NT2/D1 (cell line): ENCODE results near the gene GPR18.

ENCODE experiments used
- DNase-seq: peaks from one replicate; pipeline ENCODE4 v3.0.0-alpha.2; 2011; ENCODE audit warnings: low read depth, low spot score
- H3K27me3 ChIP-seq: 2 replicates; pipeline ENCODE4 v1.6.0; 2011; ENCODE audit warnings: mild to moderate bottlenecking; ENCODE audit not compliant: insufficient read length, insufficient read depth
- H3K36me3 ChIP-seq: 2 replicates; pipeline ENCODE4 v1.6.1; 2011; ENCODE audit warnings: mild to moderate bottlenecking, low read length, mixed read lengths; ENCODE audit not compliant: insufficient read depth, insufficient read length
- H3K4me1 ChIP-seq: 2 replicates; pipeline ENCODE4 v1.5.1; 2011; ENCODE audit not compliant: insufficient read depth, insufficient read length
- H3K4me3 ChIP-seq: 2 replicates; pipeline ENCODE4 v1.5.1; 2011; ENCODE audit warnings: low read depth; ENCODE audit not compliant: insufficient read length
- H3K9ac ChIP-seq: 2 replicates; pipeline ENCODE4 v1.6.0; 2011; ENCODE audit warnings: low read depth; ENCODE audit not compliant: insufficient read length
- H3K9me3 ChIP-seq: 2 replicates; pipeline ENCODE4 v1.5.1; 2011; ENCODE audit warnings: mild to moderate bottlenecking, low read length; ENCODE audit not compliant: insufficient read depth
- SUZ12 ChIP-seq: IDR thresholded peaks from 2 replicates; pipeline ENCODE4 v1.6.1; 2011; ENCODE audit not compliant: insufficient read length, insufficient read depth; ENCODE audit errors: extremely low read depth
- YY1 ChIP-seq: IDR thresholded peaks from 2 replicates; pipeline ENCODE4 v1.6.1; 2011; ENCODE audit not compliant: insufficient read length, insufficient read depth
- ZNF274 ChIP-seq: IDR thresholded peaks from 2 replicates; pipeline ENCODE4 v1.6.1; 2011; ENCODE audit warnings: mild to moderate bottlenecking, low read depth, low read length

The GPR18 gene

DNA sequence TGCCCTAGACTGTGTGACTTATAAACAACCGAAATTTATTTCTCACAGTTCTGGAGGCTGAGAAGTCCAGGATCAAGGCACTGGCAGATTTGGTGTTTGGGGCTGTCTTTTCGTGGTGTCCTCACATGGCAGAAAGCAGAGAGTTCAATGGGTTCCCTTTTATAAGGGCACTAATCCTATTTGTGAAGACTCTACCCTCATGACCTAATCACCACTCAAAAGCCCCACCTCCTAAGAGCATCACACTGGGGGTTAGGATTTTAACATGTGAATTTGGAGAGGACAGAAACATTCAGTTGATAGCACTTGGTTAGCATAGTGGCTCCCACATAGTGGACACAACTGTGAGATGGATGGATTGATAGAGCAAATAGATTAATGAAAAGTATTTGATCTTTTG, 21.5 kb upstream of the GPR18 start:
- no peak for TF ChIP-seq ZNF274
- no peak for TF ChIP-seq SUZ12
- TF ChIP-seq YY1, result no peak
- Histone ChIP-seq H3K27me3 (no peaks in the 10 kb centered on the region), H3K36me3 (peaks cover 4% of the 10 kb centered on the region), H3K4me3 (no peak overlapping the region), H3K9ac (no peak overlapping the region), H3K9me3 (no peaks in the 10 kb centered on the region), H3K4me1 (no peaks in the 10 kb centered on the region)
- DNase-seq, result no peak

DNA sequence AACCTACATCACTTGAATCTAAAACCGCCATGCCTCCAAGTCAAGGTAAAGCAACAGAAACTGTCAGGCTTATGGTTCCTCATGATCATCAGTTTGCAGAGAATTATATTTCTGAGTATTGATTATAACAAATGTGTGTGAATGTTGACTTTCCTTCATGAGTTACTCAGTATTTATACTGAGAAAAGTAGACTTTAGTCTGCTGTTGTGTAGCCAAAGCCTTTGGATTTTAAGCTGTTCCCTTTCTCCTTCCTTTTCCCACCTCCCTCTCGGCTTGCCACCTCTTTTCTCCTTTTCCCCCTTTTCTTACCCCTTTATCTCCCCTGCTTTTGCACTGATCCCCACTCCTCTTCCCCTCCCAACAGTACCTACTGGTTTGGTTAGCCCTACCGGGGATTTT, 20.7 kb upstream of the GPR18 start:
- no peak for DNase-seq
- no peak overlapping the region for H3K4me3 ChIP-seq
- no peak overlapping the region for H3K9ac ChIP-seq
- TF ChIP-seq YY1 (no peak), SUZ12 (no peak), ZNF274 (no peak)
- no peaks in the 10 kb centered on the region for H3K4me1 ChIP-seq
- H3K27me3 ChIP-seq, result no peaks in the 10 kb centered on the region
- H3K36me3 ChIP-seq, result peaks cover 4% of the 10 kb centered on the region
- H3K9me3 ChIP-seq, result no peaks in the 10 kb centered on the region

DNA sequence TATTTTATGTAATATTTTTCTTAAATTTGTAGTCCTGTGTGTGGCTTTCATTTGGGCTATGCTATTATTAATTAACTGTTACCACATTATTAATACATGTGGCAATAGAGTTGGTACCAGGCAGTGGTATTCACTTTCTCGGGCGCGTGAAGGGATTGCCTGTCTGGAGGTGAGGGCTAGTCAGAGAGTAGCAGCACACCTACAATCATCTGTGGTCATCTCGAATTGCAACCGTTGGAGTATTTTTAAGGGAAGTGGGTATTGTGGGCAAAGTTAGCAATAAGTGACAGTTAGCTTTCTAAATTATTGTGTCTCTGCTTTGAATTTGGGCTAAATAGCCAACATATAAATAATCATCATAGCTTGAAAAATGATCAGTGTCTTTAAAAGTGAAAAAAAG, 20.0 kb upstream of the GPR18 start:
- DNase-seq, result no peak
- no peaks in the 10 kb centered on the region for H3K4me1 ChIP-seq
- no peak for TF ChIP-seq YY1
- no peak for TF ChIP-seq SUZ12
- TF ChIP-seq ZNF274, result no peak
- H3K36me3 ChIP-seq, result peaks cover 4% of the 10 kb centered on the region
- H3K27me3 ChIP-seq, result no peaks in the 10 kb centered on the region
- H3K4me3 ChIP-seq, result no peak overlapping the region
- H3K9ac ChIP-seq, result no peak overlapping the region
- no peaks in the 10 kb centered on the region for H3K9me3 ChIP-seq

DNA sequence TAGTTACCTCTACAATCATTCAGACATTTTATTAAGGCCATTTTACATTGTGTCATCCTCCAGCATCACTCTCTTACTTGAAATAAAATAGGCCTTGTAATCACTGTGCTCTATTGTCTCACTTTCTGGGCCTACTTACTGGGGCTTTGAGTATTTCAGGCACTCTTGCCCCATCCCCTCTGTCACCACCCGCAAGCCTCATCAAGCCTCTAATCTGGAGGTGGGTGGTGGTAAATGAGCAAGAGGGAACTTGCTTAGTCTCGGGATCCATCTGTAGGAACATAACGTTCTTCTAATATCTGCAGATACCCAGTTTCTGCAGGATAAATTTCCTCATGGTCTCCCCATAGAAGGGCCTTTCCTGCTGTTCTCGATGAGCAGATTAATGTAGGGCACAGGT, 19.4 kb upstream of the GPR18 start:
- Histone ChIP-seq H3K36me3 (peaks cover 4% of the 10 kb centered on the region), H3K4me3 (no peak overlapping the region), H3K9ac (no peak overlapping the region), H3K9me3 (no peaks in the 10 kb centered on the region), H3K4me1 (no peaks in the 10 kb centered on the region), H3K27me3 (no peaks in the 10 kb centered on the region)
- no peak for DNase-seq
- TF ChIP-seq ZNF274 (no peak), SUZ12 (no peak), YY1 (no peak)

DNA sequence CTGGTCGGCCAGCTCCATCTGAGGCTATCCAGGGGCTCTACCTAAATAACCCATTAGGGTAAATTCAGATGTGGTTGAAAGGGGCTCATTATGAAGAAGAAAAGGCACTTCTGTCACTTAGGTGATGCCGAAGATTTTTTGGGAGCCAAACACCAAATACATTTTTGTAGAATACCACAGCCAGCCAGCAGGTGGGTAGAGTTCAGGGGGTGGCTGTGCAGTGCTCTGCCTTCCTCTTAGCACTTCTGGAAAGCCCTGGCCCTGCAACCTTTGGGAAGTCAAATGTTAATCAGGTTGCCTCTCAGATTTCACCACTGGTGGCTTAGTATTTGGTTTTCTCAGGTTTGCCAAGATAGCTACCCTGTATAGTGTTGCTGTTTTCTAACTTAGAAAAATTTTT, 18.5 kb upstream of the GPR18 start:
- H3K9me3 ChIP-seq, result no peaks in the 10 kb centered on the region
- H3K36me3 ChIP-seq, result peaks cover 4% of the 10 kb centered on the region
- H3K27me3 ChIP-seq, result no peaks in the 10 kb centered on the region
- no peaks in the 10 kb centered on the region for H3K4me1 ChIP-seq
- H3K9ac ChIP-seq, result no peak overlapping the region
- DNase-seq, result no peak
- TF ChIP-seq ZNF274, result no peak
- TF ChIP-seq SUZ12, result no peak
- TF ChIP-seq YY1, result no peak
- no peak overlapping the region for H3K4me3 ChIP-seq

DNA sequence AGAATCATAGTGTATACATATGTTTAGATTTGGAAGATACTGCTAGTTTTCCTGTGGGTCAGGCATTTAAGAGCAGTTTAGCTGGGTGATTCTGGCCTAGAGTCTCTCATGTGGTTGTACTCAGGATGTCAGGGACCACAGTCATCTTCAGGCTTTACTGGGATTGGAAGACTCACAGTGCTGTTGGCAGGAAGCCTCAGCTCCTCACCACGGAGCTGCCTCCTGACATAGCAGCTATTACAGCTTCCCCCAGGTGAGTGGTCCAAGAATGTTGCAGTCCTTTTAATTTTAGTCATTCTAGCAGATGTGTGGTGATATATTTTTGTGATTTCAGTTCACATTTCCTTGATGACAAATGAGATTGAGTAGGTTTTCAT, 16.9 kb upstream of the GPR18 start:
- no peak for DNase-seq
- Histone ChIP-seq H3K9ac (no peak overlapping the region), H3K4me3 (no peak overlapping the region), H3K9me3 (no peaks in the 10 kb centered on the region), H3K36me3 (peaks cover 4% of the 10 kb centered on the region), H3K4me1 (no peaks in the 10 kb centered on the region), H3K27me3 (no peaks in the 10 kb centered on the region)
- no peak for TF ChIP-seq ZNF274
- no peak for TF ChIP-seq SUZ12
- no peak for TF ChIP-seq YY1

DNA sequence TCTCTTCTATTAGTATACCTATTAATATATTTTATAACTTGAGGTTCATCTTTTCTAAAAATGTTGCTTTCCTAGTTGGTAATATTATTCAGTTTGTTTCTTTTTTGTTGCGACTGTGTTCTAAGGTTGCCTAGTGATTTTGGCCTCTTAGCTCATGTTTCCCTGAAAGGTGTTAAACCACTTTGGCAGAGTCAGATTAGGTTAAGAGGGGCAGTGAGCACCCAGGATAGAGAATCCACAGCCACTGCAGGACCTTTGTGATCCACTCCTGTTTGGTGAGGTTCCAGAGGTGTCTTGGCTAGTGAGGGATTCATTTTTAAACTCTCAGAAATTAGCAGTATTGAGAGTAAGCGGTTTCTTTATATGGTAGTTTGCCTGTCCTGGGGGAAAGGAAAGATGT, 14.9 kb upstream of the GPR18 start:
- Histone ChIP-seq H3K36me3 (peaks cover 4% of the 10 kb centered on the region), H3K9me3 (no peaks in the 10 kb centered on the region), H3K4me1 (no peaks in the 10 kb centered on the region), H3K9ac (no peak overlapping the region), H3K4me3 (no peak overlapping the region), H3K27me3 (no peaks in the 10 kb centered on the region)
- DNase-seq, result no peak
- no peak for TF ChIP-seq ZNF274

DNA sequence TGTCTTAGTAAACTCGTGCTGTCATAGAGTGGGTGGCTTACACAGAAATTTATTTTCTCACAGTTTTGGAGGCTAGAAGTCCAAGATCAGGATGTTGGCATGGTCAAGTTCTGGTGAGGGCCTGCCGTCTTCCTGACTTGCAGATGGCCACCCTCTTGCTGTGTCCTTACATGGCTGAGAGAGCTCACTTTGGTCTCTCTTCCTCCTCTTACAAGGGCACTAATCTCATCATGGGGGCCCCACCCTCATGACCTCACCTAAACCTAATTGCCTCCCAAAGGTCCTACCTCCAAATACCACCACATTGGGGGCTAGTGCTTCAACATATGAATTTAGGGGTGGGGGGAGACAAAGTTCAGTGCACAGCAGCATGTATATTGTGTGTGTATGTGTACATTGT, 14.3 kb upstream of the GPR18 start:
- Histone ChIP-seq H3K4me3 (no peak overlapping the region), H3K4me1 (no peaks in the 10 kb centered on the region), H3K27me3 (no peaks in the 10 kb centered on the region), H3K36me3 (peaks cover 4% of the 10 kb centered on the region), H3K9me3 (no peaks in the 10 kb centered on the region), H3K9ac (no peak overlapping the region)
- TF ChIP-seq SUZ12 (no peak), YY1 (no peak)
- DNase-seq, result no peak
